ENCODE results near the gene SPPL3.
A peak's percentile ranks its signal among the peaks of the same experiment; 100 is the strongest.
"Not testable (repeated sequence)": the region's sequence is repeated elsewhere in the genome, so short reads cannot be mapped to it uniquely, and the experiment has no call there.

Gene SPPL3

GRCh38 chr12:120814203-120814902, 89.8 kb downstream of the SPPL3 start:
- no peak for DNase-seq

DNA sequence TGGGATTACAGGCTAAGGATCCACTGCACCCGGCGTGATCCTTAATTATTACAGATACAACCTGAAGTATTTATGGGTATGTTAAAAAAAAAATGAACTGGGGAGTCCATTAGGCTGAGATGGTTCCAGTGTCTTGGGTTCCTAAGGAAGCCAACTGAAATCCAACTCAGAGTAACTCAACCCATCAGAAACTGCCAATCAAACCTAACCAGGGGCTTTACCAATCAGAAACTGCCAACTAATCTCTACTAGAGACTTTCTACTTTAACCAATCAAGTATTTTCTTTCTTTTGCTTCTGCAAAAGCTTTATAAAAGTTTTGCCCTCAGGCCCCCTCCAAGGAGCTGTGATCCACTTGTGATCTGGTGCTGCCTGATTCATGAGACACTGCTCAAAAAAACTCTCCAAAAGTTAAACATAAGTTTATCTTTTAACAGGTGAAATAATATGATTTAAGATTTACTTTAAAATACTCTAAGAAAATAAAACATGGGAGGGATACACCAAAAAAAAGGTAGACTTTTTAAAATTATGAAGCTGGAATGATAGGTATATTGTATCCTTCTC, 90.5 kb downstream of the SPPL3 start:
- DNase-seq, result no peak

DNA sequence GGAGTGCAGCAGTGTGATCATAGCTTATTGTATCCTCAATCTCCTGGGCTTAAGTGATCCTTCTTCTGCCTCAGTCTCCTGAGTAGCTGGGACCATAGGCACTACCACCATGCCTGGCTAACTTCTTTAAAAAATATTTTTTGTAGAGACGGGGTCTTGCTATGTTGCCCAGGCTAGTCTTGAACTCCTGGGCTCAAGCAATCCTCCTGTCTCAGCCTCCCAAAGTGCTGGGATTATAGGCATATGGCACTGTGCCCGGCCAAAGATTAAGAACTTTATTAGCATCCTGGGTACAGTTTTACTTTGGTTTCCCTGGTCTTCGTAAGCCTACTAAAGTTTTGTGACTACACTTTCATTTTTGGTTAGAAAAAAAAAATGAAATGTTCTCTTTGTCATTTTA, 94.1 kb downstream of the SPPL3 start:
- DNase-seq, result no peak

GRCh38 chr12:120804428-120804827, 99.7 kb downstream of the SPPL3 start:
- DNase-seq, result no peak

DNA sequence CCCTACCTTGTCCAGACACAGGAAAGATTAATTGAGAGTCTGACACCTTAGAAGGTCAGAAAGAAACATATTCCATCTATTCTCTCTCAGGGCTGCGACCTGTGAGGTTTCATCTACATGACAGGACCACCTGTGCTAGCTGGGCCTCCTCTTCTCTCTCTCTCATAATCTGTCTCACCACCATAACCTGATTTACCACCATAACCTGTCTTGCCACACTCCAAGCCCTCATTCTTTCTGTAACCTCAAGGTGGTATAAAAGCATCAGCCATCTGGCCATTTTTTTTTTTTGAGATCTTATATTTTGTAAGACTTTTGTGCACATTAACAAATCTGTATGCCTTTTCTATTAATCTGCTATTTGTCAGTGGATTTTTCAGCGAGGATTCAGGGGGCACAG, 103.0 kb downstream of the SPPL3 start:
- DNase-seq, result no peak

- DNase-seq, result no peak
These were observed 103.5 kb downstream of the SPPL3 start for GRCh38 chr12:120800665-120801064.

GRCh38 chr12:120799243-120800045, 104.7 kb downstream of the SPPL3 start:
- DNase-seq, result no peak

GRCh38 chr12:120798696-120799095, 105.5 kb downstream of the SPPL3 start:
- DNase-seq, result peak; percentile 79

DNA sequence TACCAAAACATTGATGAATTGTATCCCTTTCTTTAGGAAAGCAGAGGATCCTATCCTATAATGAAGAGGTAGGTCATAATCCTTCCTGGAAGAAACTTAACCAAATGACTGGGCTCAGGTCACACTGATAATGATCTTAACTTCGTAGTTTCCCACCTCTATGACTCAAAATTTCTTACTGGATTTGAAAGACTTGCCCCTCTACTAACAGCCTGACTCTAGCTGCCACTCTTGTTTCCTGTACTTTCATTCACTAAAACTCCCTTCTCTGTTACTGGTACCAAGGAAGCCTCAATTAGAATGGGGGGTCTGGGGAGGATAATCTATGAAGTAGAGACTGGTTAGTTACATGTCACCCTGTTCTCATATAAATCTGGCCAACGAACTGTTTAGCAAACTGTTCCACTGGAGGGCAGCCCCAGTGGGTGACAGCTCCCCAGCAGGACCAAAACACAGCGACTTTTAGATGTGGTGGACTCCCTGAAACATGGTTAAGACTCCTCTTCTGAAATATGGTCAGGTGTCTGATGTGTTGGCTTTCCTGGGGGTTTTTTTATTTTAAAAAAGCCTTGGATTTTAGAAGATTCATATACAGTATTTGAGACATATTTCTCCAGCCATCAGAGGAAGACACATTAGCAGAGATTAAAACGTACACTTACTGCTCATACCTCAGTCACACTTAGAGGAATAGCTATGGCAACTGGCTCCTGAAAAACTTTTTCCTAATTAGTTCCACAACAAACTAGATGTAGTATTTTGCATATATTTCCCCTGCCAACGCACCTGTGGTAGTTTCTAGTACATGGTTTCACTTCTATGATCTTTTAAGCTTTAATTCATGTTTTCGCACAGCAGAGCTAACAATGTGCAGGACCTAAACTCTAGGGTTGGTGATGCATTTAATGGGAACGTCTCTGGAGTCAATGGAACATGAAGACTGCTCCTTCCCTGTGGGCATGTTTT, 106.2 kb downstream of the SPPL3 start:
- no peak for DNase-seq

GRCh38 chr12:120795441-120796178, 108.5 kb downstream of the SPPL3 start:
- DNase-seq, result no peak

- DNase-seq, result no peak
These were observed 110.8 kb downstream of the SPPL3 start for GRCh38 chr12:120793357-120793756.

DNA sequence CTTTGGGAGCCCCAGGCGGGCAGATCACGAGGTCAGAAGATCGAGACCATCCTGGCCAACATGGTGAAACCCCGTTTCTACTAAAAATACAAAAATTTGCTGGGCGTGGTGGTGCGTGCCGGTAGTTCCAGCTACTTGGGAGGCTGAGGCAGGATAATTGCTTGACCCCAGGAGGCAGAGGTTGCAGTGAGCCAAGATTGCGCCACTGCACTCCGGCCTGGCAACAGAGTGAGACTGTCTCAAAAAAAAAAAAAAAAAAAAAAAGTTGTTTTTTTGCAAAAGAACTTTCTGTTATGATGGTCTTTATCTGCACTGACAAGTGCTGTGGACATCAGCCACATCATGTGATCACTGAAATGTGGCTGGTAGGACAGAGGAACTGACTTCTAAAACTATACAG, 111.7 kb downstream of the SPPL3 start:
- DNase-seq, result not testable (repeated sequence)

DNA sequence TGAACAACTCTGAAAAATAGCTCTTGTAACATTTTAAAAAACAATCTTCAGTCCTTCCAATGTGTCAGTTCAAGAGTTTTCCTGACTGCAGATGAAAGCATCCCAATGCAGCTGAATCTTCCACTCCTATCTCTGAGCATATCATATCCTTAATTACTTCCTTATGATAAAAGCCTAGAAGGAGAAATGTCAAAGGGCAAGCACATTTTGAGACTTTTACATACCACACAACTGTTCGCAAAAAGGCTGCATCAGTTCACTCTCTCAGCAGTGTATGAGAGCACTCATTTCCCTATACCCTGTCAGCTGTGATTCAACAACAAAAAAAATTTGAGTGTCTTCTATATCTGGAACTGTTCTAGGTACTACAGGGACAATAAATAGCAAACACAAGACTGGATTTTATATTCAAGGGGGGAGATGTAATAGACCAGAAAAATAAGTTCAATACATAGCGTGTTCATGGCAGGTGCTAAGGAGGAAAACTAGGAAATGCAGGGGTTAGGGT, 112.4 kb downstream of the SPPL3 start:
- no peak for DNase-seq

- no peak for DNase-seq
These were observed 114.0 kb downstream of the SPPL3 start for GRCh38 chr12:120790114-120790513.

GRCh38 chr12:120787889-120788288, 116.3 kb downstream of the SPPL3 start:
- no peak for DNase-seq

DNA sequence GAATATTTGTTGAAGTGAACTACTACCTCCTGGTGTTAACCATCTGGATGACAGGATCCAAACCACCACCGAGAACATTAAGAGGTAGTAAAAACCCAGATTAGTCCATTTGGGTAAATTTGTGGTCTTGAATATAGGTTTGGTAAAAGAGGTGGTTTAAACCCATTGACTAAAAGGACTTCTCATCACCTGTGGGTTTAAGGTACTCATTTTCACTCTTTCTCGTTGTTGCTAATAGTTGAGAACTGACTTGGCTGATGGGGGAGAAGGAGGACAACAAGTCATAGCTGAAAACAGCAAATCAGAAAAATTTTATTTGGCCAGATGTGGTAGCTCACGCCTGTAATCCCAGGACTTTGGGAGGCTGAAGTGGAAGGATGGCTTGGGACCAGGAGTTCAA, 119.4 kb downstream of the SPPL3 start:
- no peak for DNase-seq

- no peak for DNase-seq
These were observed 121.0 kb downstream of the SPPL3 start for GRCh38 chr12:120783197-120783596.

- DNase-seq, result no peak
These were observed 128.2 kb downstream of the SPPL3 start for GRCh38 chr12:120775862-120776552.

DNA sequence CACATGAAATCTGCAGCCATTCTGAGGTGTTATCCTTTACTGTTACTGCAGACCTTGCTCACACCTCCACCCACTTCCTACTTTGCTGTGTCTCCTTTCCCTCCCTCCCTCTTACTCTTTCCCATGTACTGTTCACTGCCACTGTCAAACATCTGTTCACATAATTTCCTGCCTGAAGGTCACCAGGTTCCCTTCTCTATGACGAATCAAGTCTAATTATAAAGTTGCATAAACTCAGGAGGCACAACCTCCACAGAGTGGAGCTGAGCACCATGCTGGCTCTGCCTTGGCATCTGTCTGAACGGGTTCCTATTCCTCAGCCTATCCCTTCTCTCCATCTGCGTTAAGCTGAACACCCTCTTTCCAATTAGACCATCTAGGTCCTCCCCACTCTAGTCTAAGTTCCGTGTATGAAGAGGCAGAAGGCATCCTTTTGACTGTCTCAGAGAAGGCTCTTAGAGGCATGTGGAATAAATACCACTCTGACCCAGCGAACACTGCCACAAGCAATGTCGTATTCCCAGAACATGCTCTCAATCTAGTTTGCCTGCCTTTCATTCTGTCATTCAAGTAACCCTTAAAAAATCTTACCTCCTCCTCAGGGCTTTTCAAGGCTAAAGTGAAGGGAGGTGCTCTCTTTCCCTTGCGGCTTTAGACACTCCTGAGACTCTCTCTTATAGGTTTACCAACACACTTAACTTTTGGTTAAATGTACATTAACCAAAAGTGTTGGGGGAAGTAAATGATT, 129.8 kb downstream of the SPPL3 start:
- DNase-seq, result no peak

GRCh38 chr12:120771097-120771496, 133.1 kb downstream of the SPPL3 start:
- no peak for DNase-seq
